ENCODE data around the gene SAXO2.

DNA sequence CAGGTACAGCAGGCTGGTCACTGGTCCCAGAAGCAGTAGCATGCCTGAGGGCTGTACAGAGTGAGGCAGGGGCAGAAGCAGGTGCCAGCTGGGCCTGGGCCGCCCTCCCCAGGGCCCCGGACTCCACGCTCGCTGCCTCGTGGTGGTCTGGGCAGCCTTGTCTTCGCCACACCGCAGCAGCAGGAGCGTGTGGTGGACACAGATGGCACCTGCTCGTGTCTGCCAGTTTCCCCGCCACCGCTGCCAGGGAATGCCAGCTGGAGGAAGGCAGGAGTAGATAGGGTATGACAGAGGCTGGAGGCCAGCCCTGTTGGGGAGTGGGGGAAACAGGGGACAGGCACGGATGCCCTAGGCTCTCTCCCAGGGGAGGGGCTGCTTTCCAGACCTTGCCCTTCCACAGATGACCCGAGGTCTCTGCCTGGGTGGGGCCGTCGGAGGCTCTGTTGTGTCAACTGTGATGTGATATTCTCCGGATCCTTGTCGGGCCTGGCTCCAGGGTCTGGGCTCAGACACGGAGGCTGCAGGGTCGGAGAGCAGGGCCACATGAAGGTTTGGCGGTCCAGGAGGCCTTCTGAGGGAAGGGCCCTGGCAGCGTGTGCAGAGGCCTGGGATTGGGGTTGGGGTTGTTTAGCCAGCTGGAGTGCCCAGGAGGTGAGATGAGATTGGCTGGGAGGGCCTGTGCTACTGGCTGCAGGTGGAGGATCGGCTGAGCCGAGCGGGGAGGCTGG lies 53.1 kb downstream of the SAXO2 start:
- TF ChIP-seq, protein P1, sequence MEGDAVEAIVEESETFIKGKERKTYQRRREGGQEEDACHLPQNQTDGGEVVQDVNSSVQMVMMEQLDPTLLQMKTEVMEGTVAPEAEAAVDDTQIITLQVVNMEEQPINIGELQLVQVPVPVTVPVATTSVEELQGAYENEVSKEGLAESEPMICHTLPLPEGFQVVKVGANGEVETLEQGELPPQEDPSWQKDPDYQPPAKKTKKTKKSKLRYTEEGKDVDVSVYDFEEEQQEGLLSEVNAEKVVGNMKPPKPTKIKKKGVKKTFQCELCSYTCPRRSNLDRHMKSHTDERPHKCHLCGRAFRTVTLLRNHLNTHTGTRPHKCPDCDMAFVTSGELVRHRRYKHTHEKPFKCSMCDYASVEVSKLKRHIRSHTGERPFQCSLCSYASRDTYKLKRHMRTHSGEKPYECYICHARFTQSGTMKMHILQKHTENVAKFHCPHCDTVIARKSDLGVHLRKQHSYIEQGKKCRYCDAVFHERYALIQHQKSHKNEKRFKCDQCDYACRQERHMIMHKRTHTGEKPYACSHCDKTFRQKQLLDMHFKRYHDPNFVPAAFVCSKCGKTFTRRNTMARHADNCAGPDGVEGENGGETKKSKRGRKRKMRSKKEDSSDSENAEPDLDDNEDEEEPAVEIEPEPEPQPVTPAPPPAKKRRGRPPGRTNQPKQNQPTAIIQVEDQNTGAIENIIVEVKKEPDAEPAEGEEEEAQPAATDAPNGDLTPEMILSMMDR (IDR thresholded peaks at IDR 0.05 in 2 of 3, conservative IDR thresholded peaks at IDR 0.05 in 1 of 3; ENCODE audit: control insufficient read depth in 2 of 3, extremely low read depth in 1 of 3, insufficient read depth in 1 of 3, low read depth in 3 of 3, low read length in 3 of 3) = no peak
- TF ChIP-seq EP300 (IDR thresholded peaks at IDR 0.05; ENCODE audit: borderline replicate concordance in 1 of 2, control insufficient read depth in 1 of 2, low read depth in 2 of 2, low read length in 2 of 2) = no peak
- no peak for TF ChIP-seq STAT3 (IDR thresholded peaks at IDR 0.05; ENCODE audit: low read depth, low read length)
- TF ChIP-seq, protein P2, sequence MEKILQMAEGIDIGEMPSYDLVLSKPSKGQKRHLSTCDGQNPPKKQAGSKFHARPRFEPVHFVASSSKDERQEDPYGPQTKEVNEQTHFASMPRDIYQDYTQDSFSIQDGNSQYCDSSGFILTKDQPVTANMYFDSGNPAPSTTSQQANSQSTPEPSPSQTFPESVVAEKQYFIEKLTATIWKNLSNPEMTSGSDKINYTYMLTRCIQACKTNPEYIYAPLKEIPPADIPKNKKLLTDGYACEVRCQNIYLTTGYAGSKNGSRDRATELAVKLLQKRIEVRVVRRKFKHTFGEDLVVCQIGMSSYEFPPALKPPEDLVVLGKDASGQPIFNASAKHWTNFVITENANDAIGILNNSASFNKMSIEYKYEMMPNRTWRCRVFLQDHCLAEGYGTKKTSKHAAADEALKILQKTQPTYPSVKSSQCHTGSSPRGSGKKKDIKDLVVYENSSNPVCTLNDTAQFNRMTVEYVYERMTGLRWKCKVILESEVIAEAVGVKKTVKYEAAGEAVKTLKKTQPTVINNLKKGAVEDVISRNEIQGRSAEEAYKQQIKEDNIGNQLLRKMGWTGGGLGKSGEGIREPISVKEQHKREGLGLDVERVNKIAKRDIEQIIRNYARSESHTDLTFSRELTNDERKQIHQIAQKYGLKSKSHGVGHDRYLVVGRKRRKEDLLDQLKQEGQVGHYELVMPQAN (conservative IDR thresholded peaks at IDR 0.05) = no peak
- no peak for TF ChIP-seq NR2F1 (conservative IDR thresholded peaks at IDR 0.05)
- TF ChIP-seq SREBF1 (IDR thresholded peaks at IDR 0.05; ENCODE audit: low read length) = no peak
- no peak for TF ChIP-seq EZH2 (IDR thresholded peaks at IDR 0.05; ENCODE audit: borderline replicate concordance, control insufficient read depth, low read depth, low read length)
- no peak for TF ChIP-seq ZBED1 (IDR thresholded peaks at IDR 0.05; ENCODE audit: borderline replicate concordance)
- no peak for TF ChIP-seq NFIC (IDR thresholded peaks at IDR 0.05; ENCODE audit: low read depth, low read length)
- no peak for TF ChIP-seq POLR2AphosphoS5 (IDR thresholded peaks at IDR 0.05; ENCODE audit: low read length)
- no peak for TF ChIP-seq MEF2A (IDR thresholded peaks at IDR 0.05; ENCODE audit: insufficient read depth, low read depth, low read length)
- no peak for TF ChIP-seq FOS (IDR thresholded peaks at IDR 0.05; ENCODE audit: borderline replicate concordance, extremely low read depth, insufficient read length)
